ENCODE results near the gene INAVA. TPM values are rescaled to one million over a fixed set of nuclear protein-coding genes. Genes with fewer than 3 reads are reported as not detected.

The INAVA gene
- total RNA-seq, 2 experiments from 2014 or later, result 0.45 TPM; not detected in 1

DNA sequence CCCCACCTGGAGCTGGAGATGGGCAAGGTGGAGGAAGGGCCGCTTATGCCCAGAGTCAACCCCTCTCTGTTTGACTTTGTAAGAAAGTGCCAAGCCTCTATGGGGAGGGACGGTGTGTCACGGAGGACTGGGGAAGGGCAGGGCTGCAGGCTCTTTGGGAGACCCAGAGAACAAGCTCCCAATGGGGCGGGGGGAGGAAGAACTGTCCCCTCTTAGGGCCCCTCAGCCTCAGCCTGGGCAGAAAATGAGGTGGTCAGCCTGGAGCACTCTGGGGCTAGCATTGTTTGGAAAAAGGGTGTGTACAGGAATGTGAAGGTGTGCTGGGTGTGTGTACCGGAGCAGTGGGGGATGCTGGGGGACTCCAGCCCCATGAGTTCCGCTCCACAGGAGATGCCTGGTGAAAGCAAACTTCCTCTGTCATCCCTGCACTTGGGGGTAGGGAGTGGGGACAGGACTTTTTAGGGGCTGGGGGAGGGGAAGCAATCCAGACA lies 1.2 kb upstream of the INAVA start:
- CTCF ChIA-PET, result interaction anchor here (1.4 kb wide), 1 partner anchor 15 kb away, joined by 4 read pairs; no protein-coding TSS in a partner anchor
- Mint-ChIP-seq H3K4me1 (peaks cover 26% of the 10 kb centered on the region), H3K36me3 (ENCODE audit: low read depth) (no peaks in the 10 kb centered on the region), H3K27me3 (peaks cover 66% of the 10 kb centered on the region), H3K9me3 (no peaks in the 10 kb centered on the region), H3K27ac (no peak overlapping the region), H3K4me3 (no peak overlapping the region)
- DNase-seq, result no peak
- POLR2A ChIA-PET, result no interaction called here

DNA sequence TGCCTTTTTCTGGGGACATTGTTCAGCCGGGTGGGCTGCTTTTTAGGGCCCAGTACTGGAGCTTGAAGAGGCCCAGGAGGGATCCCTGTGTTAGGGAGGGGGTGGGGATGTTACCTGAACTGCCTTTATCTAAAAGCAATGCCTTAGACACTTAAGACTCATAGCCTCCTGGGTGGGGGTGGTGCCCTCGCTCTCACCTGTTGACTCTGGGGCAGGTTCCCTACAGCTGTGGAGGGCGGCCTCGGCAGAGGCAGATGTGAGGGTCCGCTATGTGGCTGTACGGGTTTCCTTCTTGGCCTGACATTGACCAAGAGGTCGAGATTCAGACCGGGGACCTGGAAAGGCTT lies 716 bp downstream of the INAVA start:
- POLR2A ChIA-PET, result no interaction called here
- Mint-ChIP-seq H3K36me3 (ENCODE audit: low read depth) (no peaks in the 10 kb centered on the region), H3K4me3 (no peak overlapping the region), H3K27me3 (peaks cover 65% of the 10 kb centered on the region), H3K9me3 (no peaks in the 10 kb centered on the region), H3K4me1 (peaks cover 7% of the 10 kb centered on the region), H3K27ac (no peak overlapping the region)
- DNase-seq, result no peak
- CTCF ChIA-PET, result no interaction called here

DNA sequence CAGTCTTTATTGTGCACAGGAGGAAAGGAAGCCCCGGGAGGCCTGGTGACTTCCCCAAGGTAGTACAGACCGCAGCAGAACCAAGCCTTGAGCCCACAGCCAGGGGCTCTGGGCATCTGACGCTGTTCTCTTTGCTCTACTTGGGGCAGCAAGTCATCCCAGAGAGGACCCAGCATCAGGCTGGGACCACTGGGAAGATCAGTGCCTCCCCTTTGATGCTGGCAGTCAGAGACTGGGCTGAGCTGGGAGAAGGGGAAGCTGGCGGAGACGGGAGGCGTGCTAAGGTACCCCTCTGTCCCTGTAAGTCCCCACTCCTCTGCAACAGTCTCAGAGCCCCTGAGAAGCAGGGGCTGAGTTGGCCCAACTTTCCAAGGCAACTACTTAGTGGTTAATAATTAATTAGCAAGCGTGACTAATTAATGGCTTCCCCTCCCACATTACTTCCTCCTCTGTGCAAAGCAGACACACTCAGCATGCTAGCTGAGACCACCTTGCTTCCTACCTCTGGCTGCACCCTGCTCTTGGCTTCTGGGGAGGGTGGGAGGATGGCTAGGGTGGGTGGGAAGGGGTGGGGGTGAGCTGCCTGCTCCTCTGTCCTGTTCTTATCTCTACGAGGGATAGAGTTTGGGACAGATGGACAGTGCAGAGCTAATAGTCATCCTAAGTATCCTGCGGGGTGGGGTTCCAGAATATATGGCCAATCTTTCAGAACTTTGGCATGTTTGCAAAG lies 1.3 kb downstream of the INAVA start:
- POLR2A ChIA-PET, result interaction anchor here (1.3 kb wide), 1 partner anchor 10 kb away, joined by 3 read pairs; no protein-coding TSS in a partner anchor
- Mint-ChIP-seq H3K4me1 (peaks cover 2% of the 10 kb centered on the region), H3K4me3 (no peak overlapping the region), H3K27ac (no peak overlapping the region), H3K36me3 (ENCODE audit: low read depth) (no peaks in the 10 kb centered on the region), H3K9me3 (no peaks in the 10 kb centered on the region), H3K27me3 (peaks cover 62% of the 10 kb centered on the region)
- CTCF ChIA-PET, result no interaction called here
- DNase-seq, result no peak

DNA sequence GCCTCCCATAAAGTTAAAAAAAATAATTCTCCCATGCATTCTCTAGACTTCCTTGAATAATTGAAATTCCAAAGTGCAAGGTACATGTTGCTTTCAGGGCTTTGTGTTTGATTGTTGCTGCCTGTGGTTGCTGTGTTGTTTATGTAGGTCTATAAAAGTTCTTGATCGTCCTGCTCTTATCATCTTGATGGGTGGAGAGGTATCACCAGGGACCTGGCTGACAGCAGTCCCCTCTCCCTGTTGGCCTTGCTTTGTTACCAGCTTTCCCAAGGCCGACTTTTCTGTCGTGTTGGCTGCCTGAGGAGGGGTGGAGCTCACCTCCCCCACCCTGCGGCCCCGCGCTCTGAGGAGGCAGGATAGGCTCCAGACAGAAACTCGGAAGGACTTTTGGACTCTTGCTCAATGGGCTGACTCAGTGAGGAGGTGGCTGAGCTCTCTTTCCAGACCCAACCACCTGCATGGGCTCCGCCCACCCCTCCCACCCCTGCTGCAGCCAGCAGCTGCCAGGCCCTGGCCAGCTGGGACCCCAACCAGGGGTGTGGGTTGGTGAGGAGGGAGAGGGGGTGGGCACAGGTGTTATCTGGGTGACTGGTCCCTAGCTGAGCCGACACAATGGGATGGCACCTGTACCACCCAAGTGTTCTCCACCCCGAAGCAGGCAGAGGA lies 2.0 kb downstream of the INAVA start:
- Mint-ChIP-seq H3K9me3 (no peaks in the 10 kb centered on the region), H3K4me1 (no peaks in the 10 kb centered on the region), H3K4me3 (no peak overlapping the region), H3K27ac (no peak overlapping the region), H3K36me3 (ENCODE audit: low read depth) (no peaks in the 10 kb centered on the region), H3K27me3 (peaks cover 64% of the 10 kb centered on the region)
- ChIA-PET POLR2A (interaction anchor here (1.3 kb wide), 1 partner anchor 9 kb away, joined by 3 read pairs; no protein-coding TSS in a partner anchor), CTCF (no interaction called here)
- no peak for DNase-seq

DNA sequence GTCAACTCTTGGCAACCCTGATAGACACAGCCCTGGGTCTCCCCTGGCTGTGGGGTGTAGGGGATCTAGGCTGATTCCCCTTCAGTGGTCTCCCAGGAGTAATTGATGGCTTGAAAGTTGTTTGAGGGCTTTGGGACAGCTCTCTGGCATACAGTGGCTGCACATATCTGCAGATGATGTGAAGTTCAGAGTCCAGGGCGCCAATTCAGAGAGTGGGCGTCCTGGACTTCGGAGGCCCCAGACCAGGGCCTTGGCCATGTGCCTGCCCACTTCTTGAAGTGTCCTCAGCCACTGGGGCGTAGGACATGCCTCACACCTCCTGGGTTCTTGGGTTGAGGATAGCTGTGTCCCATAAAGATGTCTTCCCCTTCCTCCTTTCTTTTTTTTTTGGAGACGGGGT lies 2.6 kb downstream of the INAVA start:
- POLR2A ChIA-PET, result interaction anchor here (1.3 kb wide), 1 partner anchor 8 kb away, joined by 3 read pairs; no protein-coding TSS in a partner anchor

DNA sequence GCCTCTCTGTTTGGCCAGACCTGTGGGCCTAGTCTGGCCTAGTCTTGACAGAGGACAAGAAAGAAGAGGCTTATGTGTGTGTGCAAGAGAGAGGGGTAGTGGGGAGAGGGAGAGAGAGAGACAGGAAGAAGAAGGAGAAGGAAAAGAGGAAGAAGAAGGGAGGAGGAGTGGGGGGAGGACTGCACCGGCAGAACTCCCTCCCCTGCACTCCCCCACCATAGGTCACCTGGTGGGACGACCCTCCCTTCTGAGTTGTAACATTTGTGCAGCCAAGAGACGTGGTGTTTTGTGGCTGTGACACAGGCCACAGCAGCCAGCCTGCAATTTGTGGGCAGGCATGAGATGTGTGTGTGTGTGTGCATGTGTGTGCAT lies 4.3 kb downstream of the INAVA start:
- no peak for DNase-seq
- CTCF ChIA-PET, result no interaction called here
- no peaks in the 10 kb centered on the region for H3K9me3 Mint-ChIP-seq
- no peak overlapping the region for H3K27ac Mint-ChIP-seq
- H3K27me3 Mint-ChIP-seq, result peaks cover 54% of the 10 kb centered on the region
- POLR2A ChIA-PET, result no interaction called here
- no peak overlapping the region for H3K4me3 Mint-ChIP-seq
- H3K36me3 Mint-ChIP-seq (ENCODE audit: low read depth), result no peaks in the 10 kb centered on the region
- no peaks in the 10 kb centered on the region for H3K4me1 Mint-ChIP-seq

More for the DNA sequence above, 2.6 kb downstream of the INAVA start:
- H3K4me1 Mint-ChIP-seq, result no peaks in the 10 kb centered on the region
- H3K36me3 Mint-ChIP-seq (ENCODE audit: low read depth), result no peaks in the 10 kb centered on the region
- DNase-seq, result no peak
- peaks cover 64% of the 10 kb centered on the region for H3K27me3 Mint-ChIP-seq
- no peaks in the 10 kb centered on the region for H3K9me3 Mint-ChIP-seq
- no peak overlapping the region for H3K4me3 Mint-ChIP-seq
- CTCF ChIA-PET, result no interaction called here
- no peak overlapping the region for H3K27ac Mint-ChIP-seq

DNA sequence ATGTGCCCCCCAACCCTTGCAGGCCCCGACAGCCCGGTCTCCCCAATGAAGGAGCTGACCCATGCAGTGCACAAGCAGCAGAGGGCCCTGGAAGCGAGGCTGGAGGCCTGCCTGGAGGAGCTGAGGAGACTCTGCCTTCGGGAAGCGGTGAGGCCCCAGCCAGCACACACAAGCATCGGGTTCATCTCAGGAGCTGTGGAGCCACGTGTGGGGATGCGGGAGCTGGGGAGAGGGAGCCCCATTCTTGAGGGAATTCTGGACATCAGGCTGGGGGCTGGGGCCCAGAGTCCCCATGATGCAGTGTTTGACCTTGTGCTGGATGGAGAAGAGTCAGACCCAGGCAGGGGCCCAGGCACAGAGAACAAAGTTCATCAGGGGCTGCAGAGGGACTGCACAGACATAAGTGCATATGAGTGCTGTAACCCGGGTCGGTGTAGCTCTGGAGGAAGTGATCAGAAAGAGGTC lies 4.8 kb downstream of the INAVA start:
- POLR2A ChIA-PET, result no interaction called here
- CTCF ChIA-PET, result no interaction called here
- no peak overlapping the region for H3K4me3 Mint-ChIP-seq
- peaks cover 55% of the 10 kb centered on the region for H3K27me3 Mint-ChIP-seq
- no peak for DNase-seq
- no peak overlapping the region for H3K27ac Mint-ChIP-seq
- H3K36me3 Mint-ChIP-seq (ENCODE audit: low read depth), result no peaks in the 10 kb centered on the region
- no peaks in the 10 kb centered on the region for H3K4me1 Mint-ChIP-seq
- no peaks in the 10 kb centered on the region for H3K9me3 Mint-ChIP-seq

DNA sequence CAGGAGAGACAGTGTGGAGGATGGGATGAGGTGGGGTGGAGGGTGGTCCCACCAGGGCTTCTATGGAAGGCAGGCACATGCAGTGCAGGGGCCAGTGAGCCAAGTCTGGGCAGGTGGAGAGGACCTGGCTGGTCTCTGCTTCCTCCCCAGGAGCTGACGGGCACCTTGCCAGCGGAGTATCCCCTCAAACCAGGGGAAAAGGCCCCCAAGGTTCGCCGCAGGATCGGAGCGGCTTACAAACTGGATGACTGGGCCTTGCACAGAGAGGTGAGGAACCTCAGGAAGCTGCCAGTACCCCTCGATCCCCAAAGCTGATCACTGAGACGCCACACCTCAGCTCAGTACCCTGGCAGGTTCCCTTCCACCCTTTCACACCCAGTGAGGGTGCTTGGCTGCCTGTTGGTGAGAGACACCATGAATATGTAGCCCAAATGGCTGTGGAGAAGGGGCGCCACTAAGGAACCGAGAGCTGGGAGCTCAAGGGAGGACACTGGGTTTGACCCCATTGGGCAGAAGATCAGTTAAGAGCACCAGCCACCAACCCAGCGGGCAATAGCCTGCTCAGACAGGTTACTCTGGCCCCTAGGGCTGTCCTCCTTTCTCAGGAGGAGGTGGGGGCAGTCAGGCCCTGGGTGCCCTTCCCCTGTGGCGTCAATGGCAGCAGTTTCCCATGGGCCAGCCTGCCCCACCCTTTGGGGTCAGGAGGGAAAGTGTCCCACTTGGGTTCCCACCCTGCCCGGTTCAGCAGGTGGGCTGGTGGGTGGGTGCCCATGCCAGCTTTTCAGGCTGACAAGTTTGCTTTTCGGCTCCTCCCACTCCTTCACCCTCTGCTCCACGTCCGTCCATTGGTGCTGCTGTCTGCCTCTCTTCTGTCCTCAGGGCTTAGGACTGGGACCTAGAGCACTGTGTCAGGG lies 5.5 kb downstream of the INAVA start:
- Mint-ChIP-seq H3K4me1 (peaks cover 2% of the 10 kb centered on the region), H3K4me3 (no peak overlapping the region), H3K27me3 (peaks cover 57% of the 10 kb centered on the region), H3K36me3 (ENCODE audit: low read depth) (no peaks in the 10 kb centered on the region), H3K27ac (no peak overlapping the region), H3K9me3 (no peaks in the 10 kb centered on the region)
- DNase-seq, result no peak
- ChIA-PET CTCF (no interaction called here), POLR2A (no interaction called here)

DNA sequence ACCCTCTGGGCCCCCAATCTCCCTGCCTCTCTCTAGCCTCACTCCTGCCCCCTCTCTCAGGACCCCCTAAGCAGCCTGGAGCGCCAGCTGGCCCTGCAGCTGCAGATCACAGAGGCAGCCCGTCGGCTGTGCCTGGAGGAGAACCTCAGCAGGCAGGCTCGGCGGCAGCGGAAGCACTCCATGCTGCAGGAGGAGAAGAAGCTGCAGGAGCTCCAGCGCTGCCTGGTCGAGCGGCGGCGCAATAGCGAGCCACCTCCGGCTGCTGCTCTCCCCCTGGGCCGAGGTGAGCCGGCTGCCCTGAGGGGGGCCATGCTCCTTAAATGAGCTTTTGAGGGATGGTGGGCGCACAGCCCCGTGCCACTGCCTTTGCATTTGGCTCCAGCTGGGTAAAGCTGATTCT lies 6.2 kb downstream of the INAVA start:
- ChIA-PET CTCF (no interaction called here), POLR2A (no interaction called here)
- H3K27me3 Mint-ChIP-seq, result peaks cover 57% of the 10 kb centered on the region

DNA sequence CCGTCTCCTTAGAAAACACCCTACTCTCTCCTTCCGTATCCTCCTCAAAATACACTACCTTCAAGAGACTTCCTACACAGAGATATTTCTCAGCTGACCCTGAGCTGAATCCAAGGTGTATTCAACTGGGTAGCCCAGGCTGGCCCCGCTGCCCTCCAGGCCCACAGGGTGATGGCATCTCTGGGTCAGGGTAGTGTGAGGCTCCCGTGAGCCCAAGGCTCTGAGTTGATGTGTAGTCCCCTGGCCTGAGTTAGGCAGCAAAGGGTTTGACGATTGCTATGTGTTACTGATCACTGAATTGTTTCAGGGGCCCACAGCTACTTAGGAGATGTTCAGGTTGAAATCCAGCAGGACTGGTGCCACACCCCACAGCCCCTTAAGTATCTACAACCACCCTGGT lies 6.7 kb downstream of the INAVA start:
- Mint-ChIP-seq H3K27me3 (peaks cover 57% of the 10 kb centered on the region), H3K27ac (no peak overlapping the region), H3K36me3 (ENCODE audit: low read depth) (no peaks in the 10 kb centered on the region), H3K4me3 (no peak overlapping the region), H3K4me1 (peaks cover 9% of the 10 kb centered on the region), H3K9me3 (no peaks in the 10 kb centered on the region)
- POLR2A ChIA-PET, result no interaction called here
- CTCF ChIA-PET, result no interaction called here
- no peak for DNase-seq

More for the DNA sequence above, 6.2 kb downstream of the INAVA start:
- Mint-ChIP-seq H3K27ac (no peak overlapping the region), H3K4me3 (no peak overlapping the region), H3K4me1 (peaks cover 8% of the 10 kb centered on the region), H3K9me3 (no peaks in the 10 kb centered on the region), H3K36me3 (ENCODE audit: low read depth) (no peaks in the 10 kb centered on the region)
- no peak for DNase-seq

DNA sequence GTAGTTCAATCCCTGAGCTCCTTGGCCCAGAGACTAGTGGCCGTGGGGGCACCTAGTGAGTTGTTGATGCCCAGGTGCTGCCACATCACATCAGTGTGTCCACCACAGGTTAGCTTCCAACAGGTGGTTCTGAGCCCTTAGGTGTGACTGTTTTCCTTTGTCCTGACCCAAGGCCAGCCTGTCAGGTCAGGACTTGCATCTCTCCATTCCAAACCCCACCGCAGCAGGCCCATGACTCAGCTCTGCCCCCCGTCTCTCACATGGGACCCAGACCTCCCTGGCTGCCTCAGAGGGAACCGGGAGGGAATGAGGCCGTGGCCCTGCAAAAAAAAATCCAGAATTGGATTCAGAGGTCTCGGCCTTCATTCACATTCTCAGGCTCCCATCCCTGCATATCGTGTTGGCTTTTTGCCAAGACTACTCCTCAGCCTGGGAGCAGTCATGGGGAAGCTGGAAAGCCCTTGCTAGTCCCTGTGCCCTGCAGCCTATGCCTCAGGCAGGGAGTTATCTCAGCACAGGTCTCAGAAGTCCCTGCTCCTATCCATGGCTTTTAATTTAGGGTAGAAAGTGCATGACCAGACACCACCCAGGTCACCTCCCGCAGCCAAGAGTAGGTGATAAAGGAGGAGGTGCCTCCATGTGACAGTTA lies 7.2 kb downstream of the INAVA start:
- no peaks in the 10 kb centered on the region for H3K9me3 Mint-ChIP-seq
- CTCF ChIA-PET, result no interaction called here
- H3K36me3 Mint-ChIP-seq (ENCODE audit: low read depth), result no peaks in the 10 kb centered on the region
- POLR2A ChIA-PET, result no interaction called here
- H3K4me1 Mint-ChIP-seq, result peaks cover 9% of the 10 kb centered on the region
- H3K27ac Mint-ChIP-seq, result no peak overlapping the region
- no peak for DNase-seq
- H3K27me3 Mint-ChIP-seq, result peaks cover 59% of the 10 kb centered on the region
- H3K4me3 Mint-ChIP-seq, result no peak overlapping the region

DNA sequence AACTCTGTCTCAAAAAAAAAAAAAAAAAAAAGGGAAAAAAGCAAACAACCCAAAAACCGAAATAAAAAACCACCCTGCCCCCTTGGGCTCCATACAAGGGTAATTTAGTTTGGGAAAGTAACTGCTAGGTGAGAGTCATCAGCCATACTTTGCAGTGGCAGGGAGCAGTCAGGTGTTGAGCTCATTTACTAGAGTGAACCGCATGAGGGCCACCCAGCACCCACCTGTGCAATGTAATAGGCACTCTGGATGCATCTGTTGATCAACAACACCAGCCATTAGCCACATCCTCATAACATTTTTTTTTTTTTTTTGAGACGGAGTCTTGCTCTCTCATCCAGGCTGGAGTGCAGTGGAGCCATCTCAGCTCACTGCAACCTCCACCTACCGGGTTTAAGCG lies 9.1 kb downstream of the INAVA start:
- Mint-ChIP-seq H3K27me3 (peaks cover 56% of the 10 kb centered on the region), H3K36me3 (ENCODE audit: low read depth) (no peaks in the 10 kb centered on the region), H3K4me3 (no peak overlapping the region), H3K4me1 (peaks cover 9% of the 10 kb centered on the region), H3K27ac (no peak overlapping the region), H3K9me3 (no peaks in the 10 kb centered on the region)
- ChIA-PET CTCF (interaction anchor here (0.7 to 1.5 kb wide), 2 partner anchors 69 to 161 kb away, joined by 3 to 4 read pairs; no protein-coding TSS in a partner anchor), POLR2A (interaction anchor here (3.6 kb wide), 1 partner anchor 15 kb away, joined by 28 read pairs; no protein-coding TSS in a partner anchor)
- no peak for DNase-seq

All from activated CD4-positive, alpha-beta memory T cell treated with anti-CD3 and anti-CD28 coated beads, Interleukin-2, amount 10 ng/mL, durations not matched to agents 7 days and 5 days (primary cell).